ENCODE data around the gene RRAGA.

The RRAGA gene

DNA sequence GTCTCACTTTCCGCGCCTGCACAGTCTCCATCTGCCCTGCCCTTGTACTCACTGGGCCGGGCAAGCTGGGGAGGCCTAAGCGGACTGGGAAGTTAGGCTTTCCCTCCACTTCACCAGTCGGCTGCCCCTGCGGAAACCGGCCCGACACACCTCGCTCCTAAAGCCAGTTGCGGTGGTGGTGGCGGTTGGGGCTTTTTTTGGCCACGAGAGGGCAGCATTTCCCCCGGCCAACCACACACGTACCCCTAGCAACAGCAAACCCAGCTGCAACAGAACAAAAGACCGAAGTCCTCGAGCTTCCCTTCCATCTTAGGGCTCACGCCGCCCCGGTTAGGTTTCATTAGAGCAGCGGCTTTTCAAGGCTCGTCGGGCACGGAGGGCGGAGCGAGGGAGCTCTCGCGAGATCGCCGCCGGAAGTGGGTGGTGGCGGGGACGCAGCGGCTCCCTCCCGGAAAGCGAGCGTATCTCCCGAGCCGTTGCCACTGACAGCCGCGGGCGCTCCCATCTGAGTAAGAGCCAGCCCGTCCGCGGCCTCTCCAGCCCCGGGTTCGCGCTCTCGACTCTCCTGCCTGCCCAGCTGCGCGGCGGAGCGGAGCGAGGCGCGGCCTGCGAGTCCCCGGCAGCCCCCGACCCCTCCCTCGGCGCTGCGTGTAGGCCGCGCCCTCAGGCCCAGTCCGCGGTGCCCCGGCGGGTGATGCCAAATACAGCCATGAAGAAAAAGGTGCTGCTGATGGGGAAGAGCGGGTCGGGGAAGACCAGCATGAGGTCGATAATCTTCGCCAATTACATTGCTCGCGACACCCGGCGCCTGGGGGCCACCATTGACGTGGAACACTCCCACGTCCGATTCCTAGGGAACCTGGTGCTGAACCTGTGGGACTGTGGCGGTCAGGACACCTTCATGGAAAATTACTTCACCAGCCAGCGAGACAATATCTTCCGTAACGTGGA lies at the start of gene RRAGA:
Gene RRAGA, plus strand, starts transcription at position 462 of the 951 bp plus-strand sequence. Its CDS starts 233 bp downstream, at position 695.
- no peaks in the 10 kb centered on the region for H3K27me3 ChIP-seq (ENCODE audit: insufficient read depth, low read length, poor library complexity)
- peaks cover 37% of the 10 kb centered on the region for H3K4me1 ChIP-seq (ENCODE audit: insufficient read depth, low read length)
- H4K20me1 ChIP-seq (ENCODE audit: insufficient read depth, low read length), result peaks cover 13% of the 10 kb centered on the region; the same call in 1 of the 2 replicates
- H3K27ac ChIP-seq (ENCODE audit: low read length), result peak within 1 kb of the TSS; percentile 97
- no peak for TF ChIP-seq EZH2 (IDR thresholded peaks at IDR 0.05; ENCODE audit: borderline replicate concordance, low read depth, low read length, severe bottlenecking)
- TF ChIP-seq CTCF (IDR thresholded peaks at IDR 0.05; ENCODE audit: borderline replicate concordance, extremely low read depth, low read length, poor library complexity, severe bottlenecking), result peak; percentile 84
- no peaks in the 10 kb centered on the region; the same call in 1 of the 2 replicates for H3K36me3 ChIP-seq (ENCODE audit: insufficient read depth, low read length)
- H3K4me3 ChIP-seq (ENCODE audit: low read depth in 1 of 2, low read length in 2 of 2), result peak within 1 kb of the TSS; percentile 75 to 83
- H3K79me2 ChIP-seq (ENCODE audit: insufficient read depth, low read length), result peaks cover 33% of the 10 kb centered on the region
- peak within 1 kb of the TSS; percentile 77 for H3K9ac ChIP-seq (ENCODE audit: low read depth, low read length)
- peak within 1 kb of the TSS; percentile 83 for H3K4me2 ChIP-seq (ENCODE audit: insufficient read depth, low read length)
- H2AFZ ChIP-seq (ENCODE audit: low read depth, low read length), result peak within 1 kb of the TSS; percentile 98
- H3K9me3 ChIP-seq (ENCODE audit: insufficient read depth, low read length, severe bottlenecking), result no peaks in the 10 kb centered on the region
- peak; percentile 90 for ATAC-seq (ENCODE audit: insufficient read depth, low read depth)
- DNase-seq, result peak; percentile 94

DNA sequence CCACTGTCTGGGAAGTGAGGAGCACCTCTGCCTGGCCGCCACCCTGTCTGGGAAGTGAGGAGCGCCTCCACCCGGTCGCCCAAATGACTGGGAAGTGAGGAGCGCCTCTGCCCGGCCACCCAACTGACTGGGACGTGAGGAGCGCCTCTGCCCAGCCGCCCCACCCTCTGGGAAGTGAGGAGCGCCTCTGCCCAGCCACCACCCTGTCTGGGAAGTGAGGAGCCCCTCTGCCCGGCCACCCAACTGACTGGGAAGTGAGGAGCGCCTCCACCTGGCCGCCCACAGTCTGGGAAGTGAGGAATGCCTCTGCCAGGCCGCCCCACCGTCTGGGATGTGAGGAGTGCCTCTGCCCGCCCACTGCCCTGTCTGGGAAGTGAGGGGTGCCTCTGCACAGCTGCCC lies 49.1 kb upstream of the RRAGA start:
- Histone ChIP-seq H4K20me1 (ENCODE audit: insufficient read depth, low read length) (no peaks in the 10 kb centered on the region), H3K4me3 (ENCODE audit: low read depth in 1 of 2, low read length in 2 of 2) (no peak overlapping the region), H3K9me3 (ENCODE audit: insufficient read depth, low read length, severe bottlenecking) (peaks cover 2% of the 10 kb centered on the region), H3K9ac (ENCODE audit: low read depth, low read length) (no peak overlapping the region), H3K79me2 (ENCODE audit: insufficient read depth, low read length) (no peaks in the 10 kb centered on the region), H3K4me2 (ENCODE audit: insufficient read depth, low read length) (no peak overlapping the region), H3K36me3 (ENCODE audit: insufficient read depth, low read length) (no peaks in the 10 kb centered on the region), H2AFZ (ENCODE audit: low read depth, low read length) (no peak overlapping the region), H3K27ac (ENCODE audit: low read length) (no peak overlapping the region), H3K27me3 (ENCODE audit: insufficient read depth, low read length, poor library complexity) (no peaks in the 10 kb centered on the region), H3K4me1 (ENCODE audit: insufficient read depth, low read length) (no peaks in the 10 kb centered on the region)
- TF ChIP-seq EZH2 (IDR thresholded peaks at IDR 0.05; ENCODE audit: borderline replicate concordance, low read depth, low read length, severe bottlenecking) (no peak), CTCF (IDR thresholded peaks at IDR 0.05; ENCODE audit: borderline replicate concordance, extremely low read depth, low read length, poor library complexity, severe bottlenecking) (no peak)
- ATAC-seq (ENCODE audit: insufficient read depth, low read depth), result no peak
- DNase-seq, result no peak

- H3K79me2 ChIP-seq (ENCODE audit: insufficient read depth, low read length), result no peaks in the 10 kb centered on the region
- no peaks in the 10 kb centered on the region for H4K20me1 ChIP-seq (ENCODE audit: insufficient read depth, low read length)
- H3K36me3 ChIP-seq (ENCODE audit: insufficient read depth, low read length), result no peaks in the 10 kb centered on the region
- DNase-seq (no peak), ATAC-seq (ENCODE audit: insufficient read depth, low read depth) (no peak)
- no peaks in the 10 kb centered on the region for H3K27me3 ChIP-seq (ENCODE audit: insufficient read depth, low read length, poor library complexity)
- no peak overlapping the region for H3K4me3 ChIP-seq (ENCODE audit: low read depth in 1 of 2, low read length in 2 of 2)
- no peak for TF ChIP-seq CTCF (IDR thresholded peaks at IDR 0.05; ENCODE audit: borderline replicate concordance, extremely low read depth, low read length, poor library complexity, severe bottlenecking)
- no peak for TF ChIP-seq EZH2 (IDR thresholded peaks at IDR 0.05; ENCODE audit: borderline replicate concordance, low read depth, low read length, severe bottlenecking)
- no peak overlapping the region for H3K27ac ChIP-seq (ENCODE audit: low read length)
- H2AFZ ChIP-seq (ENCODE audit: low read depth, low read length), result no peak overlapping the region
- H3K9me3 ChIP-seq (ENCODE audit: insufficient read depth, low read length, severe bottlenecking), result no peaks in the 10 kb centered on the region
- no peak overlapping the region for H3K9ac ChIP-seq (ENCODE audit: low read depth, low read length)
- no peaks in the 10 kb centered on the region for H3K4me1 ChIP-seq (ENCODE audit: insufficient read depth, low read length)
- H3K4me2 ChIP-seq (ENCODE audit: insufficient read depth, low read length), result no peak overlapping the region
Observed at GRCh38 chr9:19009391-19009965, 39.7 kb upstream of the RRAGA start.

Measured in DND-41 (cell line).